PC-3 (cell line): ENCODE data around the gene DENND5B. TPM values are rescaled to one million over a fixed set of nuclear protein-coding genes. Genes with fewer than 3 reads are reported as not detected.

Source experiments
- ATAC-seq: fragments of 200-7000 bp; cut with Tn5 transposase; 2 replicates; pipeline ENCODE4 v1.9.1; 2020; ENCODE audit warnings: mild to moderate bottlenecking, moderate library complexity
- BruUV-seq: library from RNA; stranded (reverse); fragments of 400-500 nt; replicated peaks from 2 replicates; lab custom pipeline; 2021; lab: Mats Ljungman, UMichigan
- CTCF ChIA-PET: fragments of 300-600 bp; sonication (Branson Sonifier 250); formaldehyde crosslinking; loops from one replicate; lab custom pipeline; 2022; ENCODE audit warnings: antibody characterized with exemption; lab: Charles Lee
- POLR2A ChIA-PET: fragments of 300-600 bp; sonication (Branson Sonifier 250); formaldehyde crosslinking; loops from one replicate; lab custom pipeline; 2022; ENCODE audit warnings: antibody characterized with exemption; ENCODE audit not compliant: unreplicated experiment; lab: Charles Lee
- DNase-seq: peaks from one replicate; pipeline ENCODE4 v3.0.0-alpha.2; 2015
- H2AFZ ChIP-seq: fragments of 300-600 bp; sonication (generic); 2 replicates; pipeline ENCODE4 v1.6.0; 2016; ENCODE audit warnings: antibody characterized with exemption, low read length
- H3F3A ChIP-seq: fragments of 300-600 bp; sonication (generic); one replicate; pipeline ENCODE4 v1.6.0; 2017; ENCODE audit warnings: antibody characterized with exemption, low read length, control low read depth, mild to moderate bottlenecking; ENCODE audit not compliant: unreplicated experiment
- H3K27ac ChIP-seq: fragments of 300-600 bp; sonication (generic); 2 replicates; pipeline ENCODE4 v1.5.1; 2016; ENCODE audit warnings: mild to moderate bottlenecking, low read length
- H3K27me3 ChIP-seq: fragments of 300-600 bp; sonication (generic); 2 replicates; pipeline ENCODE4 v1.6.1; 2016; ENCODE audit warnings: low read length, mixed read lengths
- H3K36me3 ChIP-seq: fragments of 300-600 bp; sonication (generic); 2 replicates; pipeline ENCODE4 v1.6.1; 2016; ENCODE audit warnings: low read depth, mixed run types, low read length, mixed read lengths
- H3K4me1 ChIP-seq: fragments of 300-600 bp; sonication (generic); 2 replicates; pipeline ENCODE4 v1.5.1; 2016; ENCODE audit warnings: low read length; ENCODE audit not compliant: insufficient read depth
- H3K4me2 ChIP-seq: fragments of 300-600 bp; sonication (generic); 2 replicates; pipeline ENCODE4 v1.6.0; 2016; ENCODE audit warnings: low read length
- H3K4me3 ChIP-seq: fragments of 300-600 bp; sonication (generic); 2 replicates; pipeline ENCODE4 v1.5.1; 2016; ENCODE audit warnings: mild to moderate bottlenecking, low read length, mixed read lengths
- H3K79me2 ChIP-seq: fragments of 300-600 bp; sonication (generic); 2 replicates; pipeline ENCODE4 v1.6.1; 2017; ENCODE audit warnings: low read length, mixed read lengths
- H3K9ac ChIP-seq: fragments of 300-600 bp; sonication (generic); 2 replicates; pipeline ENCODE4 v1.6.0; 2016; ENCODE audit warnings: mild to moderate bottlenecking, low read length
- H3K9me2 ChIP-seq: fragments of 300-600 bp; sonication (generic); replicated peaks from 2 replicates; pipeline ENCODE4 v1.6.1; 2016; ENCODE audit warnings: mixed run types, low read length, mixed read lengths
- H3K9me3 ChIP-seq: fragments of 300-600 bp; sonication (generic); 2 replicates; pipeline ENCODE4 v1.6.1; 2016; ENCODE audit warnings: low read length, mixed read lengths
- H4K20me1 ChIP-seq: fragments of 300-600 bp; sonication (generic); 2 replicates; pipeline ENCODE4 v1.6.1; 2016; ENCODE audit warnings: low read length, mixed read lengths
- CTCF ChIP-seq: fragments of 300-600 bp; sonication (generic); conservative IDR thresholded peaks from 2 replicates; pipeline ENCODE4 v1.5.1; 2017; ENCODE audit warnings: antibody characterized with exemption, low read depth, mild to moderate bottlenecking, low read length
- EZH2 ChIP-seq: fragments of 300-600 bp; sonication (generic); IDR thresholded peaks from one replicate; pipeline ENCODE4 v1.6.1; 2017; ENCODE audit warnings: antibody characterized with exemption, mild to moderate bottlenecking, low read length; ENCODE audit not compliant: unreplicated experiment
- EZH2phosphoT487 ChIP-seq: fragments of 300-600 bp; sonication (generic); IDR thresholded peaks from 2 replicates; pipeline ENCODE4 v1.6.1; 2018; ENCODE audit warnings: mild to moderate bottlenecking, antibody characterized with exemption, low read length, borderline replicate concordance
- intact Hi-C: fragments of 100-400 bp; cut with micrococcal nuclease; formaldehyde crosslinking; loops from 2 replicates; pipeline ENCODE4 v1.9.0; 2023
- total RNA-seq: library from RNA; depleted of rRNA; stranded (reverse); fragments of >200 nt; gene quantifications from 2 replicates; pipeline ENCODE4 v1.2.3, GENCODE V29; 2014

The DENND5B gene
- total RNA-seq, 1 experiment from 2014 or later = 4.2 TPM

GRCh38 chr12:31527083-31527482 is 63.9 kb downstream of the DENND5B start:
- peaks cover 31% of the 10 kb centered on the region for H3K4me1 ChIP-seq
- H3K36me3 ChIP-seq = no peaks in the 10 kb centered on the region
- DNase-seq (no peak), ATAC-seq (no peak)
- H3K79me2 ChIP-seq = no peaks in the 10 kb centered on the region
- no peaks in the 10 kb centered on the region for H3K9me3 ChIP-seq
- no peaks in the 10 kb centered on the region for H3F3A ChIP-seq
- no peak overlapping the region for H3K9ac ChIP-seq
- TF ChIP-seq EZH2phosphoT487 (no peak), EZH2 (no peak), CTCF (no peak)
- no peak overlapping the region for H2AFZ ChIP-seq
- intact Hi-C loops = loop anchor here (5.0 kb wide), 1 partner anchor 60 kb away; no protein-coding TSS in a partner anchor
- no peak overlapping the region for H3K4me2 ChIP-seq
- ChIA-PET CTCF (no interaction called here), POLR2A (no interaction called here)
- BruUV-seq = no TSS peak
- no peaks in the 10 kb centered on the region for H4K20me1 ChIP-seq
- no peak overlapping the region for H3K4me3 ChIP-seq
- H3K27ac ChIP-seq = no peak overlapping the region; the same call in 1 of the 2 replicates
- no peaks in the 10 kb centered on the region for H3K27me3 ChIP-seq
- no peaks in the 10 kb centered on the region for H3K9me2 ChIP-seq

GRCh38 chr12:31526158-31526546 is 64.8 kb downstream of the DENND5B start:
- CTCF ChIA-PET = interaction anchor here (0.6 kb wide), 1 partner anchor 409 kb away, joined by 4 read pairs; no protein-coding TSS in a partner anchor
- intact Hi-C loops = loop anchor here (5.0 kb wide), 1 partner anchor 61 kb away; no protein-coding TSS in a partner anchor
- H3K9me3 ChIP-seq = no peaks in the 10 kb centered on the region
- H3K4me2 ChIP-seq = peak overlapping the region; percentile 32
- H3K9ac ChIP-seq = no peak overlapping the region
- DNase-seq = peak; percentile 29
- H3F3A ChIP-seq = no peaks in the 10 kb centered on the region
- ATAC-seq = peak; percentile 70
- POLR2A ChIA-PET = no interaction called here
- H3K4me1 ChIP-seq = peaks cover 34% of the 10 kb centered on the region
- TF ChIP-seq EZH2 (no peak), EZH2phosphoT487 (no peak), CTCF (no peak)
- no peaks in the 10 kb centered on the region for H4K20me1 ChIP-seq
- H3K9me2 ChIP-seq = no peaks in the 10 kb centered on the region
- no peaks in the 10 kb centered on the region for H3K36me3 ChIP-seq
- 0 out of 2 replicates have a peak, but pooled peaks cover 3% of the 10 kb centered on the region for H3K79me2 ChIP-seq
- no peak overlapping the region for H2AFZ ChIP-seq
- peak overlapping the region; percentile 39 for H3K27ac ChIP-seq
- no peak overlapping the region for H3K4me3 ChIP-seq
- BruUV-seq = no TSS peak
- H3K27me3 ChIP-seq = no peaks in the 10 kb centered on the region

- Histone ChIP-seq H3K27me3 (no peaks in the 10 kb centered on the region), H4K20me1 (no peaks in the 10 kb centered on the region), H3K4me1 (peaks cover 37% of the 10 kb centered on the region), H3K27ac (peak overlapping the region; percentile 39), H3K4me2 (peak overlapping the region; percentile 32), H3K36me3 (no peaks in the 10 kb centered on the region), H3K4me3 (no peak overlapping the region), H3F3A (no peaks in the 10 kb centered on the region), H2AFZ (no peak overlapping the region), H3K9ac (no peak overlapping the region; the same call in 1 of the 2 replicates), H3K79me2 (0 out of 2 replicates have a peak, but pooled peaks cover 7% of the 10 kb centered on the region), H3K9me2 (no peaks in the 10 kb centered on the region), H3K9me3 (no peaks in the 10 kb centered on the region)
- intact Hi-C loops = loop anchor here (5.0 kb wide), 1 partner anchor 62 kb away; no protein-coding TSS in a partner anchor
- TF ChIP-seq EZH2phosphoT487 = no peak
- TF ChIP-seq CTCF = no peak
- no peak for TF ChIP-seq EZH2
- CTCF ChIA-PET = no interaction called here
- ATAC-seq (no peak), DNase-seq (no peak)
- POLR2A ChIA-PET = no interaction called here
- BruUV-seq = no TSS peak
Measured at GRCh38 chr12:31525496-31526157, 65.3 kb downstream of the DENND5B start.
